ENCODE data around the gene MAP1B. TPM values are rescaled to one million over a fixed set of nuclear protein-coding genes. Genes with fewer than 3 reads are reported as not detected.

Gene MAP1B
- total RNA-seq, 1 donor, result 164 TPM

DNA sequence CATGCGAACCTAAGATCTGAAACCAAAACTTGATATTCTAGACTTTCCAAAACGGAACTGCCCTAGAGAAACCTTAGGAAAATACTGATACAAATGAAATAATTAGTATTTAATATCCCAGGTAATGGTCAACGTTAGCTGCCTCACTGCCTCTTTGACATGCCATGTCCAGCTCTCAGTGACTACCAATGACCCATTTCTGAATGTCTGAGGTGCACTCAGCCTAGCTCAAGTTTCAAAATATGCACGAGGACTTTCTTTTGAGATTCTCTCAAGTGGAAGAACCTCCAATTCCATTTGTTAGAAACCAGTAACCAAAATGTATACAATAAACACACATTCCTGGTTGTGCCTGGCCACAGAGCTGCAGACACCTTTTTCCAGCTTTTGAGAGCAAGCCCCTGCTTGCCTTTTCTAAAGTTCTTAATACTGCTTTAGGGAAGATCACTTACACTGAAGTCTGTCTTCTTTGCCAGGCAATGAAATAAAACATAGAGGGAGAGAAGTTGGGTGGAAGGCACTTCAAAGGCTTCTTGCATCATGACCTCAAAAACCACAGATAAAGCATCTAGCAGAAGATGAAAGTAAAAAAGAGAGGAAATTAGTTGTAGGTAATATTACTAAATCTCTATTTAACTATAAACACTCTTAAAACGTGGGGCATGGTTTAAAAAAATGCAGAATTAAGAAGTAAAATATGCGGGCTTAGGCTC lies 124.9 kb downstream of the MAP1B start:
- DNase-seq (ENCODE audit: insufficient read length, low spot score, missing footprints), result no peak
- no peak overlapping the region for H2AFZ ChIP-seq (ENCODE audit: low read length)
- H3K36me3 ChIP-seq (ENCODE audit: insufficient read depth, low read length), result peaks cover 8% of the 10 kb centered on the region
- no peak overlapping the region for H3K4me3 ChIP-seq (ENCODE audit: insufficient read depth, low read length)
- no peaks in the 10 kb centered on the region for H3K9me3 ChIP-seq (ENCODE audit: low read depth, low read length)
- no peak overlapping the region for H3K27ac ChIP-seq (ENCODE audit: low read depth, low read length)
- H3K4me1 ChIP-seq (ENCODE audit: insufficient read depth, low read length), result peaks cover 37% of the 10 kb centered on the region
- TF ChIP-seq, protein P1, sequence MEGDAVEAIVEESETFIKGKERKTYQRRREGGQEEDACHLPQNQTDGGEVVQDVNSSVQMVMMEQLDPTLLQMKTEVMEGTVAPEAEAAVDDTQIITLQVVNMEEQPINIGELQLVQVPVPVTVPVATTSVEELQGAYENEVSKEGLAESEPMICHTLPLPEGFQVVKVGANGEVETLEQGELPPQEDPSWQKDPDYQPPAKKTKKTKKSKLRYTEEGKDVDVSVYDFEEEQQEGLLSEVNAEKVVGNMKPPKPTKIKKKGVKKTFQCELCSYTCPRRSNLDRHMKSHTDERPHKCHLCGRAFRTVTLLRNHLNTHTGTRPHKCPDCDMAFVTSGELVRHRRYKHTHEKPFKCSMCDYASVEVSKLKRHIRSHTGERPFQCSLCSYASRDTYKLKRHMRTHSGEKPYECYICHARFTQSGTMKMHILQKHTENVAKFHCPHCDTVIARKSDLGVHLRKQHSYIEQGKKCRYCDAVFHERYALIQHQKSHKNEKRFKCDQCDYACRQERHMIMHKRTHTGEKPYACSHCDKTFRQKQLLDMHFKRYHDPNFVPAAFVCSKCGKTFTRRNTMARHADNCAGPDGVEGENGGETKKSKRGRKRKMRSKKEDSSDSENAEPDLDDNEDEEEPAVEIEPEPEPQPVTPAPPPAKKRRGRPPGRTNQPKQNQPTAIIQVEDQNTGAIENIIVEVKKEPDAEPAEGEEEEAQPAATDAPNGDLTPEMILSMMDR (IDR thresholded peaks at IDR 0.05; ENCODE audit: extremely low read depth, low read depth, low read length), result no peak
- no peaks in the 10 kb centered on the region for H3K27me3 ChIP-seq (ENCODE audit: insufficient read depth, low read length)
- H3K79me2 ChIP-seq (ENCODE audit: insufficient read depth, low read length), result peaks cover 2% of the 10 kb centered on the region
- no peaks in the 10 kb centered on the region for H4K20me1 ChIP-seq (ENCODE audit: insufficient read depth, low read length)
- no peak overlapping the region for H3K4me2 ChIP-seq (ENCODE audit: insufficient read depth, low read length)

GRCh38 chr5:72232838-72233237 lies 125.6 kb downstream of the MAP1B start:
- H3K4me2 ChIP-seq (ENCODE audit: insufficient read depth, low read length), result no peak overlapping the region
- no peaks in the 10 kb centered on the region for H3K27me3 ChIP-seq (ENCODE audit: insufficient read depth, low read length)

DNA sequence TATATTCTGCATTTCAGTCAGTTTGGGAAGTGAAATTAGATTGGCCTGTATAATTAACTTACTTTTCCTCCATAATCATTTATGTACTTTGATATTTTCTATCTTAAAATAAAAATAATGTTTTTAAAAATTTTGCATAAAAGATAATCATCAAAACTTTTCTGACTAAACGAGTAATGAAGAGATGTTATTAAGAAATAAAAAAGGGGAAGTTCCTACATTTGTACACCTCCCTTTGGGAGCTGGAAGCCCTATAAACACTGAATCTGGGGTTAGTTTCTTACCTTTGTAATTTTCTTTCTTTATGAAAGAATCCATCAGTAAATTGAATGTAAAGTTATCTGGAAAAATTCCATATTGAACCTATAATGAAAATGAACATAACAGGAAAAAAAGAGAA lies 126.6 kb downstream of the MAP1B start:
- peak overlapping the region; percentile 5 for H3K4me2 ChIP-seq (ENCODE audit: insufficient read depth, low read length)
- H3K27ac ChIP-seq (ENCODE audit: low read depth, low read length), result peak overlapping the region; percentile 86
- H3K36me3 ChIP-seq (ENCODE audit: insufficient read depth, low read length), result peaks cover 8% of the 10 kb centered on the region

More at GRCh38 chr5:72232838-72233237, 125.6 kb downstream of the MAP1B start:
- TF ChIP-seq, protein P1 (IDR thresholded peaks at IDR 0.05; ENCODE audit: extremely low read depth, low read depth, low read length), result no peak
- no peaks in the 10 kb centered on the region for H4K20me1 ChIP-seq (ENCODE audit: insufficient read depth, low read length)
- peaks cover 2% of the 10 kb centered on the region for H3K79me2 ChIP-seq (ENCODE audit: insufficient read depth, low read length)
- no peak overlapping the region for H3K4me3 ChIP-seq (ENCODE audit: insufficient read depth, low read length)
- no peak overlapping the region for H3K27ac ChIP-seq (ENCODE audit: low read depth, low read length)
- no peaks in the 10 kb centered on the region for H3K9me3 ChIP-seq (ENCODE audit: low read depth, low read length)
- H2AFZ ChIP-seq (ENCODE audit: low read length), result no peak overlapping the region
- DNase-seq (ENCODE audit: insufficient read length, low spot score, missing footprints), result no peak
- H3K4me1 ChIP-seq (ENCODE audit: insufficient read depth, low read length), result peaks cover 37% of the 10 kb centered on the region
- H3K36me3 ChIP-seq (ENCODE audit: insufficient read depth, low read length), result peaks cover 8% of the 10 kb centered on the region

DNA sequence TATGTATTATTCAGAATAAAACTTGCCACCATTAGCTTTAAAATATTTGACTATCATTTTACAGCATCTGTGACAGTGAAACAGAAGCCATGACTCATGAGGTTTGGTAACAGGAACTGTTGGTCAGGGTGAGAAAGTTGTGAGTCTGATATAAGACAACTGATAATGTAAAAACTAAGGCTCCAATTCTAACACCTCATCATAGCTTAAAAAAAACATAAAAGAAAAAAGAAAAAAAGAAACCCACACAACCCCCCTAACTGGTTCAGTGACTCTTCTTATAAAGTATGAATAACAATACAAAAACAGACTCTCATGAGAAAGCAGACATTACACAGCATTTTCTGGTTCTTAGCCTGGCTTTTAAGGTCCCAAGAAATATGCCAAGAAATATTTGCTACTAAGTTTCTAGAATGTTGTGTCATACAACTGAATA lies 127.0 kb downstream of the MAP1B start:
- no peaks in the 10 kb centered on the region for H3K27me3 ChIP-seq (ENCODE audit: insufficient read depth, low read length)
- peaks cover 8% of the 10 kb centered on the region for H3K36me3 ChIP-seq (ENCODE audit: insufficient read depth, low read length)
- H2AFZ ChIP-seq (ENCODE audit: low read length), result no peak overlapping the region
- H3K27ac ChIP-seq (ENCODE audit: low read depth, low read length), result peak overlapping the region; percentile 86
- peaks cover 2% of the 10 kb centered on the region for H3K79me2 ChIP-seq (ENCODE audit: insufficient read depth, low read length)
- TF ChIP-seq, protein P1 (IDR thresholded peaks at IDR 0.05; ENCODE audit: extremely low read depth, low read depth, low read length), result no peak
- H3K9me3 ChIP-seq (ENCODE audit: low read depth, low read length), result no peaks in the 10 kb centered on the region
- H3K4me1 ChIP-seq (ENCODE audit: insufficient read depth, low read length), result peaks cover 37% of the 10 kb centered on the region
- peak; percentile 66 for DNase-seq (ENCODE audit: insufficient read length, low spot score, missing footprints)
- no peaks in the 10 kb centered on the region for H4K20me1 ChIP-seq (ENCODE audit: insufficient read depth, low read length)
- no peak overlapping the region for H3K4me3 ChIP-seq (ENCODE audit: insufficient read depth, low read length)
- H3K4me2 ChIP-seq (ENCODE audit: insufficient read depth, low read length), result peak overlapping the region; percentile 47

More for the DNA sequence above, 126.6 kb downstream of the MAP1B start:
- H3K4me1 ChIP-seq (ENCODE audit: insufficient read depth, low read length), result peaks cover 37% of the 10 kb centered on the region
- H3K9me3 ChIP-seq (ENCODE audit: low read depth, low read length), result no peaks in the 10 kb centered on the region
- no peak overlapping the region for H3K4me3 ChIP-seq (ENCODE audit: insufficient read depth, low read length)
- H2AFZ ChIP-seq (ENCODE audit: low read length), result no peak overlapping the region
- no peaks in the 10 kb centered on the region for H3K27me3 ChIP-seq (ENCODE audit: insufficient read depth, low read length)
- TF ChIP-seq, protein P1 (IDR thresholded peaks at IDR 0.05; ENCODE audit: extremely low read depth, low read depth, low read length), result no peak
- DNase-seq (ENCODE audit: insufficient read length, low spot score, missing footprints), result no peak
- H3K79me2 ChIP-seq (ENCODE audit: insufficient read depth, low read length), result peaks cover 2% of the 10 kb centered on the region
- no peaks in the 10 kb centered on the region for H4K20me1 ChIP-seq (ENCODE audit: insufficient read depth, low read length)
